LNCAP (cell line): ENCODE results near the gene ATP5F1E.

Source experiments
- TF ChIP-seq, protein P1 (sequence below): fragments of 450-650 bp; IDR thresholded peaks from 2 replicates; pipeline ENCODE4 v1.5.1; 2017; ENCODE audit warnings: mild to moderate bottlenecking

Gene ATP5F1E

DNA sequence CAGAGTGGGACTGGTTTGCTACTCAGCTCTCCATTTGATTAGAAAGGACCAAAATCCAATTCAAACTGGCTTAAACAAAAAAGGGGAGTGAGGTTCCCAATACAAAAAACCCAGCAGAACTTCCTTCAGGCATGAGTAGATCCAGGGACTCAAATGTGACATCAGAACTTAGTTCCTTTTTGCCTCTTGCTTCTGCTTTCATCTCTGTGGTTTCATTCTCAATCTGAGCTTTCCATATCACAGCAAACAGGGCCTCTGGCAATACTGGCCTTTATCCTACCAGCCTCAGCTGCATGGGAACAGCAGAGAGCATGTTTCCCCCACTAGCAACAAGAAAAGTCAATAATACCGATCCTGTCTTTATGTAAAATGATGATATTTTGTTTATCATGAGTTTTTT is 39.1 kb upstream of the ATP5F1E start:
- TF ChIP-seq, protein P1, sequence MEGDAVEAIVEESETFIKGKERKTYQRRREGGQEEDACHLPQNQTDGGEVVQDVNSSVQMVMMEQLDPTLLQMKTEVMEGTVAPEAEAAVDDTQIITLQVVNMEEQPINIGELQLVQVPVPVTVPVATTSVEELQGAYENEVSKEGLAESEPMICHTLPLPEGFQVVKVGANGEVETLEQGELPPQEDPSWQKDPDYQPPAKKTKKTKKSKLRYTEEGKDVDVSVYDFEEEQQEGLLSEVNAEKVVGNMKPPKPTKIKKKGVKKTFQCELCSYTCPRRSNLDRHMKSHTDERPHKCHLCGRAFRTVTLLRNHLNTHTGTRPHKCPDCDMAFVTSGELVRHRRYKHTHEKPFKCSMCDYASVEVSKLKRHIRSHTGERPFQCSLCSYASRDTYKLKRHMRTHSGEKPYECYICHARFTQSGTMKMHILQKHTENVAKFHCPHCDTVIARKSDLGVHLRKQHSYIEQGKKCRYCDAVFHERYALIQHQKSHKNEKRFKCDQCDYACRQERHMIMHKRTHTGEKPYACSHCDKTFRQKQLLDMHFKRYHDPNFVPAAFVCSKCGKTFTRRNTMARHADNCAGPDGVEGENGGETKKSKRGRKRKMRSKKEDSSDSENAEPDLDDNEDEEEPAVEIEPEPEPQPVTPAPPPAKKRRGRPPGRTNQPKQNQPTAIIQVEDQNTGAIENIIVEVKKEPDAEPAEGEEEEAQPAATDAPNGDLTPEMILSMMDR: no peak

DNA sequence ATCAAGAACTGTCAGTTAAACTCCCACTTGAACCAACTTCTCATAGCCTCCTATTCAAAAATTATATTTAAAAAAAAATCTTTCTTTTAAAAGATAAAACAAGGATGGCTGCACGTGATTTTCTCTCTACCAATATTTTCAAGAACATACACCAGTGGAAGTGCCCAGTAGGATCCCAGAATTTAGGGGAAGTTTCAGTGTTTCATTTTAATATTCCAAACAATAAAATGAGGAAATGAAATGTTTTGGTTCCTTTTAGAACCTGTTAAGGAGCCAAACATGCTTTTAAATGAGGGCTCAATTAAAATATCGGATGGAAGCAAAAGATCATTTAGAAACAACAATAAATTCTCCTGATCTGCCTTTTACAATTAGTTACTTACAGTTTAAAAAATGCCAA is 36.9 kb upstream of the ATP5F1E start:
- TF ChIP-seq, protein P1: no peak

DNA sequence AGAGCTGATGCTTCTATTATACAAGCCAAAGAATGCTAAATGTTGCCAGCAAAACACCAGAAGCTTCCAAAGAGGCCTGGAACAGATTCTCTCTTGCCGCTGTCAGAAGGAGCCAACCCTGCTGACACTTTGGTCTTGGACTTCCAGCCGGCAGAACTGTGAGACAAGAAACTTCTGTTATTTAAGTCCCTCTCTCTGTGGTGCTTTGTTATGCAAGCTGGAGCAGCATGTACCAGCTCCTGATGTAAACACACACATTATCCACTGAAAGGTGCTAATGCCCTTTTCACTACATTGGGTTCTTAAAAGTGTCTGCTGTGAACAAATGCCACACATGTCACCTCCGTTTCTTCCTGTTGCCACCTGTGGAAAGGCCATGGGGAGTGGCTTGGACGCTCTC is 36.4 kb upstream of the ATP5F1E start:
- TF ChIP-seq, protein P1: no peak

- TF ChIP-seq, protein P1: no peak
Measured at GRCh38 chr20:59064214-59064722, 32.1 kb upstream of the ATP5F1E start.

DNA sequence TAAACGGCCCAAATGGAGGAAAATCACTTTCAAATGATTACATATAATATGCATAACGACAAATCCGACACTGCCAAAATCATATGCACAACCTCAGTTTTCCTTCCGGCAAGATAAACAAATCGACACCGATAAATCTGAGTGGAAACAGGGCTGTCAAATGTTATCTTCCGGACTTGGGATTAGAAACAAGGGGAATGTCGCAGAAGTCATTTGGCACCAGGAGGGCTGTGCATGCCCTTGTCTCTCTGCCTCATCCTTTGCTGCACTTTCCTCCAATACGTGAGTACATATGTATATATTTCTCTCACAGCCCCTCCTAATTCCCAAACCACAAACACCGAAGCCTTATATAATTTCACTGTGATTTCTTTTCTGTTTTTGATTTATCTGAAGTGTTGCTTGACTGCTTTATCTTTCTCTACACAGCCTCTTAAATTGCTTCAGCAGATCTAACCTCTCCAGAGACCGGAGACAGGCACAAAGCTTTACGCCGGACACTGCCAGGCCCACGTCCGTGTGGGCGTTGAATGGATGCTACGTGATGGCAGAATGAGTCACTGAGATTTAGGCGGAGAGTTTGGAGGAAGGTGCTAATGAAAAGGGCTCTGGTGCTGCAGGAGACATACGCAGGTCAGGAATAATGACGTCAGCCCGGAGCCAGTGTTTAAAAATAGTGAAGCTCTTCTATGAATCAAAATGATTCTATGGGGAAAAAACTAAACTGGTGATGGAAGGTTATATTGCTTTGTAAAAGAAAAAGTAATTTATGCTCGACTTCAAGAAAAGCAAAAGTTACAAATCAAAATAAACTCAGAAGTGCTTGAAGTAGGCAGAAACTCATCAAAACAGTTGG is 31.5 kb upstream of the ATP5F1E start:
- TF ChIP-seq, protein P1: no peak

- TF ChIP-seq, protein P1: no peak
Measured at GRCh38 chr20:59062081-59062480, 29.9 kb upstream of the ATP5F1E start.

- TF ChIP-seq, protein P1: peak; percentile 54
Measured at GRCh38 chr20:59055302-59055701, 23.2 kb upstream of the ATP5F1E start.
